ENCODE results near the gene TBCEL.

TBCEL gene

GRCh38 chr11:121109471-121109870, 85.6 kb downstream of the TBCEL start:
- no peak overlapping the region for H2AFZ ChIP-seq (ENCODE audit: low read depth, low read length, severe bottlenecking)
- no peaks in the 10 kb centered on the region for H3K79me2 ChIP-seq (ENCODE audit: insufficient read depth, low read length)
- H3K9me3 ChIP-seq (ENCODE audit: insufficient read depth, low read length): no peaks in the 10 kb centered on the region
- H3K4me3 ChIP-seq (ENCODE audit: insufficient read depth, low read length, poor library complexity, severe bottlenecking): no peak overlapping the region
- no peaks in the 10 kb centered on the region for H3F3A ChIP-seq (ENCODE audit: insufficient read depth)
- no peaks in the 10 kb centered on the region for H3K36me3 ChIP-seq (ENCODE audit: low read length)
- H3K4me2 ChIP-seq (ENCODE audit: low read depth, low read length, poor library complexity, severe bottlenecking): no peak overlapping the region
- H3K9me2 ChIP-seq (replicated peaks; ENCODE audit: insufficient read depth, low read length): no peaks in the 10 kb centered on the region
- no peak for TF ChIP-seq EZH2phosphoT487 (conservative IDR thresholded peaks at IDR 0.05; ENCODE audit: low read length)
- no peak overlapping the region for H3K27ac ChIP-seq (ENCODE audit: low read depth, low read length)
- no peak overlapping the region for H3K9ac ChIP-seq (ENCODE audit: low read length)
- no peaks in the 10 kb centered on the region for H3K27me3 ChIP-seq (ENCODE audit: low read length)
- H4K20me1 ChIP-seq (ENCODE audit: low read depth, low read length): no peaks in the 10 kb centered on the region

- H3K4me3 ChIP-seq (ENCODE audit: insufficient read depth, low read length, poor library complexity, severe bottlenecking): no peak overlapping the region
- no peaks in the 10 kb centered on the region for H3K27me3 ChIP-seq (ENCODE audit: low read length)
- no peaks in the 10 kb centered on the region for H4K20me1 ChIP-seq (ENCODE audit: low read depth, low read length)
- H3K27ac ChIP-seq (ENCODE audit: low read depth, low read length): no peak overlapping the region
- H3K4me2 ChIP-seq (ENCODE audit: low read depth, low read length, poor library complexity, severe bottlenecking): no peak overlapping the region
- H3K79me2 ChIP-seq (ENCODE audit: insufficient read depth, low read length): no peaks in the 10 kb centered on the region
- H3F3A ChIP-seq (ENCODE audit: insufficient read depth): no peaks in the 10 kb centered on the region
- no peaks in the 10 kb centered on the region for H3K9me2 ChIP-seq (replicated peaks; ENCODE audit: insufficient read depth, low read length)
- H2AFZ ChIP-seq (ENCODE audit: low read depth, low read length, severe bottlenecking): no peak overlapping the region
- TF ChIP-seq CTCF (IDR thresholded peaks at IDR 0.05; ENCODE audit: insufficient read depth, low read length, poor library complexity, severe bottlenecking) (no peak), EZH2phosphoT487 (conservative IDR thresholded peaks at IDR 0.05; ENCODE audit: low read length) (no peak)
- no peak overlapping the region for H3K9ac ChIP-seq (ENCODE audit: low read length)
- no peaks in the 10 kb centered on the region for H3K9me3 ChIP-seq (ENCODE audit: insufficient read depth, low read length)
- H3K36me3 ChIP-seq (ENCODE audit: low read length): no peaks in the 10 kb centered on the region
Measured at GRCh38 chr11:121109916-121110586, 86.1 kb downstream of the TBCEL start.

GRCh38 chr11:121110871-121111724, 87.2 kb downstream of the TBCEL start:
- Histone ChIP-seq H3K4me2 (ENCODE audit: low read depth, low read length, poor library complexity, severe bottlenecking) (no peak overlapping the region), H3K4me3 (ENCODE audit: insufficient read depth, low read length, poor library complexity, severe bottlenecking) (no peak overlapping the region), H2AFZ (ENCODE audit: low read depth, low read length, severe bottlenecking) (no peak overlapping the region), H3K27ac (ENCODE audit: low read depth, low read length) (no peak overlapping the region), H3K9me3 (ENCODE audit: insufficient read depth, low read length) (no peaks in the 10 kb centered on the region), H3K9me2 (replicated peaks; ENCODE audit: insufficient read depth, low read length) (no peaks in the 10 kb centered on the region), H4K20me1 (ENCODE audit: low read depth, low read length) (no peaks in the 10 kb centered on the region), H3K79me2 (ENCODE audit: insufficient read depth, low read length) (no peaks in the 10 kb centered on the region), H3K27me3 (ENCODE audit: low read length) (no peaks in the 10 kb centered on the region), H3F3A (ENCODE audit: insufficient read depth) (no peaks in the 10 kb centered on the region), H3K9ac (ENCODE audit: low read length) (no peak overlapping the region), H3K36me3 (ENCODE audit: low read length) (no peaks in the 10 kb centered on the region)
- TF ChIP-seq CTCF (IDR thresholded peaks at IDR 0.05; ENCODE audit: insufficient read depth, low read length, poor library complexity, severe bottlenecking) (no peak), EZH2phosphoT487 (conservative IDR thresholded peaks at IDR 0.05; ENCODE audit: low read length) (no peak)

Data from SU-DHL-6 (cell line).